ENCODE results near the gene ITGAL. TPM values are rescaled to one million over a fixed set of nuclear protein-coding genes. Genes with fewer than 3 reads are reported as not detected.
"Not testable (repeated sequence)": the region's sequence is repeated elsewhere in the genome, so short reads cannot be mapped to it uniquely, and the experiment has no call there.

ITGAL gene
- total and polyA plus RNA-seq, 4 donors: 14.4 to 48.1 (median 24.0) TPM

- 90 to 95% methylated on average over 16 of the region's 16 CpGs for WGBS, 2 donors
- no peaks in the 10 kb centered on the region for H3K27me3 ChIP-seq (ENCODE audit: control insufficient read depth in 3 of 3, insufficient read depth in 3 of 3, low read length in 2 of 3)
- ATAC-seq (ENCODE audit: insufficient read depth, low FRiP score): no peak
- H3K9me3 ChIP-seq (ENCODE audit: control insufficient read depth in 4 of 4, insufficient read depth in 3 of 4, low read length in 3 of 4): no peaks in the 10 kb centered on the region
- H3K9ac ChIP-seq (ENCODE audit: insufficient read depth in 1 of 2, low read length in 2 of 2): no peak overlapping the region
- no peaks in the 10 kb centered on the region for H3K4me1 ChIP-seq (ENCODE audit: control insufficient read depth in 5 of 5, insufficient read depth in 5 of 5, low read length in 5 of 5)
- no peak overlapping the region for H3K4me3 ChIP-seq
- no peaks in the 10 kb centered on the region for H3K36me3 ChIP-seq (ENCODE audit: control insufficient read depth in 4 of 4, insufficient read depth in 4 of 4, low read length in 4 of 4)
- no peak overlapping the region for H3K27ac ChIP-seq (ENCODE audit: low read depth in 1 of 2, low read length in 1 of 2)
- TF ChIP-seq CTCF (IDR thresholded peaks at IDR 0.05; ENCODE audit: control extremely low read depth, extremely low read depth): no peak
- DNase-seq: no peak
These were observed 14.6 kb upstream of the ITGAL start for GRCh38 chr16:30457743-30458560.

- Histone ChIP-seq H3K4me1 (ENCODE audit: control insufficient read depth in 5 of 5, insufficient read depth in 5 of 5, low read length in 5 of 5) (no peaks in the 10 kb centered on the region), H3K27ac (ENCODE audit: low read depth in 1 of 2, low read length in 1 of 2) (no peak overlapping the region), H3K9ac (ENCODE audit: insufficient read depth in 1 of 2, low read length in 2 of 2) (no peak overlapping the region), H3K9me3 (ENCODE audit: control insufficient read depth in 4 of 4, insufficient read depth in 3 of 4, low read length in 3 of 4) (no peaks in the 10 kb centered on the region), H3K27me3 (ENCODE audit: control insufficient read depth in 3 of 3, insufficient read depth in 3 of 3, low read length in 2 of 3) (no peaks in the 10 kb centered on the region), H3K4me3 (no peak overlapping the region), H3K36me3 (ENCODE audit: control insufficient read depth in 4 of 4, insufficient read depth in 4 of 4, low read length in 4 of 4) (no peaks in the 10 kb centered on the region)
- TF ChIP-seq CTCF (IDR thresholded peaks at IDR 0.05; ENCODE audit: control extremely low read depth, extremely low read depth): no peak
- WGBS, 2 donors: 38 to 59% methylated on average over 22 of the region's 22 CpGs
- ATAC-seq (ENCODE audit: insufficient read depth, low FRiP score) (no peak), DNase-seq (no peak)
These were observed 13.8 kb upstream of the ITGAL start for GRCh38 chr16:30458561-30459394.

GRCh38 chr16:30459456-30459855 lies 13.1 kb upstream of the ITGAL start:
- Histone ChIP-seq H3K27me3 (ENCODE audit: control insufficient read depth in 3 of 3, insufficient read depth in 3 of 3, low read length in 2 of 3) (no peaks in the 10 kb centered on the region), H3K36me3 (ENCODE audit: control insufficient read depth in 4 of 4, insufficient read depth in 4 of 4, low read length in 4 of 4) (no peaks in the 10 kb centered on the region), H3K27ac (ENCODE audit: low read depth in 1 of 2, low read length in 1 of 2) (no peak overlapping the region), H3K9me3 (ENCODE audit: control insufficient read depth in 4 of 4, insufficient read depth in 3 of 4, low read length in 3 of 4) (no peaks in the 10 kb centered on the region), H3K4me1 (ENCODE audit: control insufficient read depth in 5 of 5, insufficient read depth in 5 of 5, low read length in 5 of 5) (no peaks in the 10 kb centered on the region), H3K9ac (ENCODE audit: insufficient read depth in 1 of 2, low read length in 2 of 2) (no peak overlapping the region), H3K4me3 (no peak overlapping the region)
- TF ChIP-seq CTCF (IDR thresholded peaks at IDR 0.05; ENCODE audit: control extremely low read depth, extremely low read depth): no peak
- no peak for DNase-seq
- no peak for ATAC-seq (ENCODE audit: insufficient read depth, low FRiP score)
- 81 to 86% methylated on average over 11 of the region's 11 CpGs for WGBS, 2 donors

- H3K9ac ChIP-seq (ENCODE audit: insufficient read depth in 1 of 2, low read length in 2 of 2); H3K4me3 ChIP-seq; H3K36me3 ChIP-seq (ENCODE audit: control insufficient read depth in 4 of 4, insufficient read depth in 4 of 4, low read length in 4 of 4); DNase-seq; H3K4me1 ChIP-seq (ENCODE audit: control insufficient read depth in 5 of 5, insufficient read depth in 5 of 5, low read length in 5 of 5); H3K27ac ChIP-seq (ENCODE audit: low read depth in 1 of 2, low read length in 1 of 2); ATAC-seq (ENCODE audit: insufficient read depth, low FRiP score); H3K27me3 ChIP-seq (ENCODE audit: control insufficient read depth in 3 of 3, insufficient read depth in 3 of 3, low read length in 2 of 3); H3K9me3 ChIP-seq (ENCODE audit: control insufficient read depth in 4 of 4, insufficient read depth in 3 of 4, low read length in 3 of 4): not testable (repeated sequence)
- WGBS, 2 donors: 55 to 69% methylated on average over 5 of the region's 5 CpGs
These were observed 11.1 kb upstream of the ITGAL start for GRCh38 chr16:30461426-30461825.

Data from lung (tissue), 12 donors.